ENCODE measurements around the gene SLC25A23. TPM values are rescaled to one million over a fixed set of nuclear protein-coding genes. Genes with fewer than 3 reads are reported as not detected.

SLC25A23 gene
- total and polyA plus RNA-seq, 2 donors = 24.1 to 91.1 TPM

GRCh38 chr19:6475321-6476108 is 15.9 kb upstream of the SLC25A23 start:
- DNase-seq (ENCODE audit: extremely low spot score) = no peak
- Histone ChIP-seq H3K4me3 (ENCODE audit: low read depth, low read length) (no peak overlapping the region), H3K36me3 (ENCODE audit: insufficient read depth) (no peaks in the 10 kb centered on the region), H3K4me1 (ENCODE audit: insufficient read depth) (no peaks in the 10 kb centered on the region), H3K27ac (ENCODE audit: low read depth) (no peak overlapping the region)
- 10% methylated on average over 52 of the region's 52 CpGs for WGBS

- 76% methylated on average over 9 of the region's 9 CpGs for WGBS
Measured at GRCh38 chr19:6473647-6474046, 14.1 kb upstream of the SLC25A23 start.

GRCh38 chr19:6472713-6473112 is 13.1 kb upstream of the SLC25A23 start:
- Histone ChIP-seq H3K27ac (ENCODE audit: low read depth) (no peak overlapping the region), H3K4me1 (ENCODE audit: insufficient read depth) (no peaks in the 10 kb centered on the region), H3K36me3 (ENCODE audit: insufficient read depth) (no peaks in the 10 kb centered on the region), H3K4me3 (ENCODE audit: low read depth, low read length) (no peak overlapping the region)
- DNase-seq (ENCODE audit: extremely low spot score) = no peak
- WGBS = 68% methylated on average over 4 of the region's 4 CpGs

More at GRCh38 chr19:6473647-6474046, 14.1 kb upstream of the SLC25A23 start:
- Histone ChIP-seq H3K27ac (ENCODE audit: low read depth) (no peak overlapping the region), H3K36me3 (ENCODE audit: insufficient read depth) (no peaks in the 10 kb centered on the region), H3K4me3 (ENCODE audit: low read depth, low read length) (no peak overlapping the region), H3K4me1 (ENCODE audit: insufficient read depth) (no peaks in the 10 kb centered on the region)
- DNase-seq (ENCODE audit: extremely low spot score) = no peak

- WGBS = 81% methylated on average over 14 of the region's 14 CpGs
- H3K4me1 ChIP-seq (ENCODE audit: insufficient read depth) = no peaks in the 10 kb centered on the region
- no peak overlapping the region for H3K27ac ChIP-seq (ENCODE audit: low read depth)
- H3K36me3 ChIP-seq (ENCODE audit: insufficient read depth) = no peaks in the 10 kb centered on the region
- no peak for DNase-seq (ENCODE audit: extremely low spot score)
- H3K4me3 ChIP-seq (ENCODE audit: low read depth, low read length) = no peak overlapping the region
Measured at GRCh38 chr19:6471076-6471475, 11.5 kb upstream of the SLC25A23 start.

GRCh38 chr19:6470173-6470572 is 10.6 kb upstream of the SLC25A23 start:
- no peaks in the 10 kb centered on the region for H3K36me3 ChIP-seq (ENCODE audit: insufficient read depth)
- H3K4me3 ChIP-seq (ENCODE audit: low read depth, low read length) = no peak overlapping the region
- no peaks in the 10 kb centered on the region for H3K4me1 ChIP-seq (ENCODE audit: insufficient read depth)
- H3K27ac ChIP-seq (ENCODE audit: low read depth) = no peak overlapping the region
- WGBS = 72% methylated on average over 8 of the region's 8 CpGs
- DNase-seq (ENCODE audit: extremely low spot score) = no peak

- no peaks in the 10 kb centered on the region for H3K4me1 ChIP-seq (ENCODE audit: insufficient read depth)
Measured at GRCh38 chr19:6467384-6467783, 7.8 kb upstream of the SLC25A23 start.

GRCh38 chr19:6466526-6467248 is 7.1 kb upstream of the SLC25A23 start:
- Histone ChIP-seq H3K4me1 (ENCODE audit: insufficient read depth) (no peaks in the 10 kb centered on the region), H3K4me3 (ENCODE audit: low read depth, low read length) (no peak overlapping the region), H3K36me3 (ENCODE audit: insufficient read depth) (no peaks in the 10 kb centered on the region), H3K27ac (ENCODE audit: low read depth) (no peak overlapping the region)
- 84% methylated on average over 21 of the region's 21 CpGs for WGBS
- DNase-seq (ENCODE audit: extremely low spot score) = no peak

More at GRCh38 chr19:6467384-6467783, 7.8 kb upstream of the SLC25A23 start:
- WGBS = 72% methylated on average over 8 of the region's 8 CpGs
- no peak for DNase-seq (ENCODE audit: extremely low spot score)
- Histone ChIP-seq H3K36me3 (ENCODE audit: insufficient read depth) (no peaks in the 10 kb centered on the region), H3K4me3 (ENCODE audit: low read depth, low read length) (no peak overlapping the region), H3K27ac (ENCODE audit: low read depth) (no peak overlapping the region)

GRCh38 chr19:6465663-6466062 is 6.1 kb upstream of the SLC25A23 start:
- H3K4me3 ChIP-seq (ENCODE audit: low read depth, low read length) = no peak overlapping the region
- no peaks in the 10 kb centered on the region for H3K4me1 ChIP-seq (ENCODE audit: insufficient read depth)
- 94% methylated on average over 8 of the region's 8 CpGs for WGBS
- DNase-seq (ENCODE audit: extremely low spot score) = no peak
- H3K36me3 ChIP-seq (ENCODE audit: insufficient read depth) = no peaks in the 10 kb centered on the region
- H3K27ac ChIP-seq (ENCODE audit: low read depth) = no peak overlapping the region

- WGBS = 42% methylated on average over 9 of the region's 9 CpGs
- H3K4me1 ChIP-seq (ENCODE audit: insufficient read depth) = no peaks in the 10 kb centered on the region
- H3K4me3 ChIP-seq (ENCODE audit: low read depth, low read length) = no peak overlapping the region
- H3K27ac ChIP-seq (ENCODE audit: low read depth) = no peak overlapping the region
- DNase-seq (ENCODE audit: extremely low spot score) = no peak
- H3K36me3 ChIP-seq (ENCODE audit: insufficient read depth) = no peaks in the 10 kb centered on the region
Measured at GRCh38 chr19:6465006-6465405, 5.4 kb upstream of the SLC25A23 start.

GRCh38 chr19:6464070-6464873 is 4.7 kb upstream of the SLC25A23 start, which contains the start of gene CRB3:
Gene CRB3, plus strand, starts transcription at chr19:6464271. Its CDS starts 431 bp downstream, at chr19:6464702.
- H3K4me3 ChIP-seq (ENCODE audit: low read depth, low read length) = peak within 1 kb of the TSS; percentile 36
- peak within 1 kb of the TSS; percentile 12 for H3K27ac ChIP-seq (ENCODE audit: low read depth)
- H3K4me1 ChIP-seq (ENCODE audit: insufficient read depth) = no peaks in the 10 kb centered on the region
- no peaks in the 10 kb centered on the region for H3K36me3 ChIP-seq (ENCODE audit: insufficient read depth)
- peak; percentile 58 for DNase-seq (ENCODE audit: extremely low spot score)
- WGBS = 4% methylated on average over 65 of the region's 65 CpGs

GRCh38 chr19:6460099-6460884 is 700 bp upstream of the SLC25A23 start:
- H3K4me1 ChIP-seq (ENCODE audit: insufficient read depth) = no peaks in the 10 kb centered on the region
- peak overlapping the region; percentile 25 for H3K27ac ChIP-seq (ENCODE audit: low read depth)
- DNase-seq (ENCODE audit: extremely low spot score) = peak; percentile 95
- H3K4me3 ChIP-seq (ENCODE audit: low read depth, low read length) = peak overlapping the region; percentile 87
- under 1% methylated on average over 57 of the region's 57 CpGs for WGBS
- H3K36me3 ChIP-seq (ENCODE audit: insufficient read depth) = no peaks in the 10 kb centered on the region

- no peaks in the 10 kb centered on the region for H3K36me3 ChIP-seq (ENCODE audit: insufficient read depth)
- peak overlapping the region; percentile 87 for H3K4me3 ChIP-seq (ENCODE audit: low read depth, low read length)
- no peak for DNase-seq (ENCODE audit: extremely low spot score)
- WGBS = 34% methylated on average over 16 of the region's 16 CpGs
- peak overlapping the region; percentile 7 for H3K27ac ChIP-seq (ENCODE audit: low read depth)
- H3K4me1 ChIP-seq (ENCODE audit: insufficient read depth) = no peaks in the 10 kb centered on the region
Measured at GRCh38 chr19:6458695-6459261, 814 bp downstream of the SLC25A23 start.
